Umbilical cord (tissue), 2 donors: Measurements from ENCODE around the gene TAS2R3. TPM values are rescaled to one million over a fixed set of nuclear protein-coding genes. Genes with fewer than 3 reads are reported as not detected.
"Not testable (repeated sequence)": the region's sequence is repeated elsewhere in the genome, so short reads cannot be mapped to it uniquely, and the experiment has no call there.

ENCODE experiments used
- DNase-seq: peaks from one replicate; pipeline ENCODE4 v3.0.0-alpha.2; 2015; ENCODE audit warnings: low spot score
- total RNA-seq: library from RNA; depleted of rRNA; stranded (reverse); fragments of >200 nt; gene quantifications from one replicate; pipeline ENCODE4 v1.2.3, GENCODE V29; 2014; ENCODE audit warnings: low replicate concordance; ENCODE audit not compliant: insufficient read depth

TAS2R3 gene
- 10.6 TPM for total RNA-seq

DNA sequence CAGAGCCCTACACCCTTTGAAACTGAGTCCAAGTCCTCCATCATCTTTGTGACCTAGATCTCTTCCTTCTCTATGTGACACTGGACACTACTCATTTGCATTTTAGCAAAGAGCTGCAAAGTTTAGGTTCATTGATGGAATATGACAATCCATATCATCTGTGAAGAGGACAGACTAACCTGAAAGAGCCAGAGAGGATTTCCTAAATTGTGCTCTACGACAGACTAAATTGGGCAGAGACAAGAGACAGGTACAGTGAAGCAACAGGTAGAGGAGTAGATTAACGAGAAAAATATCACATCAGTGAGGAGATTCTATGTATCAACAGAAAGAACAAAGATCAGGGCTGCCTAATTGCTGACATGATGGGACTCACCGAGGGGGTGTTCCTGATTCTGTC is at the start of gene TAS2R3:
TSS of gene TAS2R3 (plus strand) at position 301 of the 400 bp plus-strand sequence. CDS start at position 363, 62 bp downstream.
- no peak for DNase-seq

- DNase-seq, result no peak
These were observed 49.3 kb upstream of the TAS2R3 start for GRCh38 chr7:141714571-141714970.

- no peak for DNase-seq
These were observed 48.9 kb upstream of the TAS2R3 start for GRCh38 chr7:141715018-141715417.

GRCh38 chr7:141715794-141716689 is 47.9 kb upstream of the TAS2R3 start:
- DNase-seq, result no peak

DNA sequence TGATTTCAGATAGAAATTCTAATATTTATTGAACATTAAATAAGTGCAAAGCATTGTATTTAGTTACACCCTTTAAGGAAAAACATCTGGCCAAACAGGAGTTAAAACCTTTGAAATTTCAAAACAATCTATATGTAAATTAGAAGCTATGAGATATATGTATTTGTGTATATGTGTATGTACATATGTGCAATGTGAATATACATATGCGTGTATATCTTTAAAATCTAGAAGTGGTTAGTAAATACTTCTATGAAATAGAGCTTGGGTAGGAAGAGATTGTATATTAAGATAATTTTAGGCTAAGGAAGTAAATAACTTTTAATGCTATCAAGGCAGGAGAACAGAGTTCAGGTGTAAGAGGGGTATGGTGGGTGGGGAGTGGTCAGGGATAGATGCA is 46.4 kb upstream of the TAS2R3 start:
- no peak for DNase-seq

- no peak for DNase-seq
These were observed 41.4 kb upstream of the TAS2R3 start for GRCh38 chr7:141722529-141722928.

DNA sequence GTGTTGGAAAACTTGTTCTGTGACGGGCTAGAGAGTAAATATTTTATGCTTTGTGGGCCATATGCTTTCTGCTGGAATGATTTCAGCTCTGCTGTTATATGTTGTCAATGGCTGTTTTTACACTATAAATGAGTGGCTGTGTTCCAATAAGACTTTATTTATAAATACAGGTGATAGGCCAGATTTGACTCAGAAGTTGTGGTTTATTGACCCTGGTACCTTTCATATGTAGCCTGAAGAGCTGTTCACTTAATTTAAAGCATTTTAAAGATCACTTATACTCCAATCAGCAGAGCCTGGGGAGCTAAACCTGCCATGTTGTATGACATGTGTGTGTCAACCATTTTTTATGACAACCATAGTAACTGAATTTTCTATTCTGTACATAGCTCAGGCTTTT is 34.9 kb upstream of the TAS2R3 start:
- no peak for DNase-seq

- no peak for DNase-seq
These were observed 32.3 kb upstream of the TAS2R3 start for GRCh38 chr7:141731476-141732149.

DNA sequence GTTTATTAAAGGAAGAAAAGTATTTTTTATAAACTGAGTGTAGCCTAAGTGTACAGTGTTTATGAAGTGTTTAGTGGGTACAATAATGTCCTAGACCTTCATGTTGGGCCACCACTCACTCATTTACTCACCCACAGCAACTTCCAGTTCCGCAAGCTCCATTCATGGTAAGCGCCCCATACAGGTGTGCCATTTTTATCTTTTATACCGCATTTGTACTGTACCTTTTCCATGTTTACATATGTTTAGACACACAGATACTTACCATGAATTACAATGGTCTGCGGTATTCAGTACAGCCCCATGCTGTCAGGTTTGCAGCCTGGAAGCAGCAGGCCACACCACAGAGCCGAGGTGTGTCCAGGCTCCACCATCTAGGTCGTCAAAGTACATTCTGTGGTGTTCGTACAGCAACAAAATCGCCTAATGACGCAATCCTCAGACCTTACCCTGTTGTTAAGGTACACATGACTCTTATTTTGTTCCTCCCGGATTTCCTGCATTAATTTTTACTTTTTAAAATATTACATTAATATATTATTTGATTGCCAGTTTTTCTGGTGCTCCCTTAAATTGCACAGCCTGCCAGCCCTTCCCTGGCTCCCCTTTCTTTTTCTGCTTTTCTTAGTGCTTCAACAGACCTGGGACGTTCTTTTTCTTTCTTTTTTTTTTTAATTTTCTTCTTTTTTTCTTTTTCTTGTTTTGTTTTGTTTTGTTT is 26.6 kb upstream of the TAS2R3 start:
- no peak for DNase-seq

GRCh38 chr7:141737836-141738591 is 25.9 kb upstream of the TAS2R3 start, which contains the start of gene SSBP1:
Gene SSBP1, plus strand, starts transcription at chr7:141738358. Its CDS starts 809 bp downstream, at chr7:141739167.
- DNase-seq, result peak; percentile 98

- DNase-seq, result no peak
These were observed 25.3 kb upstream of the TAS2R3 start for GRCh38 chr7:141738592-141739013.

DNA sequence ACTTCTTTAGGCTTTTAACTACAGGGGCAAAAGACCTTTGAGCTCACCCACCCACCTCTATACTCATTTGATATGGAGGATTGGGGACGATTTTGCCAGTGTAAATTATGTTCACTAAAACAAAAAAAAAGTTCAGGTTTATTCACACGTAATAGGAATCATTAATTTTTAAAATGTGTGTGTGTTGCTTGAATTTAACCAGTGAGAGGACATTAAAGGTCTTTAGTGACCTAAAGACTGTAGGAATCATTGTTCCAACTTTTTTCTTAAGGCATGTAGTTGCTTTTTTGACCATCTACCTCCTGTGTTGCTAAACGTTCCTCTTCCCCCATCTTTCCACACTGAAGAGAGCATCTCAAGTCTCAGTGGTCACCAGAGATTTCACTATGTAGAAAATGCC is 24.6 kb upstream of the TAS2R3 start:
- no peak for DNase-seq

- no peak for DNase-seq
These were observed 21.7 kb upstream of the TAS2R3 start for GRCh38 chr7:141742229-141742628.

DNA sequence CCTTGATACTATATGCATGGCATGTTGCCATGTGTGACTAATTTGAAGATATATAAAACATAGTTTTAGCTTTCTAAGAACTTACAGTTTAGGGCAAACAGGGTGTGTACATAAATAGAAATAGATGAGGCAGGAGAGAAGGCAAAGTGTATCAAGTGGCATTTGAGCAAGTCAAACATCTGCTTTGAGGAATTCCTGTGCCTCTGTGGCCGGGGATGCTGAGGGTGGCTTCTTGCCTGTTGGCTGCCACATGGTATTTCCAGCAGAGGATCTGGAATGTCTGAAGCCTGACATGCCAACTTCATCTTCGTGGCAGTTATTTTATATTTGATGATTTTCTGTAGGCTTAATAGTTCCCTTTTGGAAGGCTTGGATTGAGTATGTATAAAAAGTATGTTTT is 19.8 kb upstream of the TAS2R3 start:
- DNase-seq, result no peak

DNA sequence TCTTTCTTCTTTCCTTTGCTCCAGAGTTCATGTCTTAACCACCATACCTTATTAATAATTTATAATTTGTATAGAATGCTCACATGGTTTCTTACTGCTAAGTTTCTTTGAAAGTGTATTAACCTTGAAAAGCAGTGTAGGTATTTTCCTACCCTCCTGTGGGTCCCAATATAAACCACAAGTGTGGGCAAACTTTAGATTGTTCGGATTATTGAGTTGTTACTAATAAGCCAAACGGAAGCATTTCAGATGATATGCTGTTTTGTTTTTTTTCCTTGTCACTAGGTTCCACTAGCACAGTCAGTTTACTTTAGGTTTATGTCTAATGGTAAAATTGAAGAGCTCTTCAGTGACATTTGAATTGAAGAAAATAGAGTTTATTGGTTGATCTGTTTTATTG is 15.5 kb upstream of the TAS2R3 start:
- DNase-seq, result no peak

- DNase-seq, result not testable (repeated sequence)
These were observed 12.0 kb upstream of the TAS2R3 start for GRCh38 chr7:141751904-141752303.

- DNase-seq, result no peak
These were observed 11.3 kb upstream of the TAS2R3 start for GRCh38 chr7:141752634-141753033.

GRCh38 chr7:141754939-141755338 is 9.0 kb upstream of the TAS2R3 start:
- no peak for DNase-seq

DNA sequence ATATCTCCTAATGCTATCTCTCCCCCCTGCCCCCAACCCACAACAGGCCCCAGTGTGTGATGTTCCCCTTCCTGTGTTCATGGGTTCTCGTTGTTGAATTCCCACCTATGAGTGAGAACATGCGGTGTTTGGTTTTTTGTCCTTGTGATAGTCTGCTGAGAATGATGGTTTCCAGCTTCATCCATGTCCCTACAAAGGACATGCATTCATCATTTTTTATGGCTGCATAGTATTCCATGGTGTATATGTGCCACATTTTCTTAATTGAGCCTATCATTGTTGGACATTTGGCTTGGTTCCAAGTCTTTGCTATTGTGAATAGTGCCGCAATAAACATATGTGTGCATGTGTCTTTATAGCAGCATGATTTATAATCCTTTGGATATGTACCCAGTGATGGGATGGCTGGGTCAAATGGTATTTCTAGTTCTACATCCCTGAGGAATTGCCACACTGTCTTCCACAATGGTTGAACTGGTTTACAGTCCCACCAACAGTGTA is 6.2 kb downstream of the TAS2R3 start:
- DNase-seq, result not testable (repeated sequence)

GRCh38 chr7:141776374-141776773 is 12.5 kb downstream of the TAS2R3 start, which contains the start of gene TAS2R4:
Gene TAS2R4, plus strand, starts transcription at chr7:141776674. Its CDS starts 1,815 bp downstream, at chr7:141778489.
- DNase-seq, result no peak
